ENCODE data around the gene PXMP4.
"Not testable (repeated sequence)": the region's sequence is repeated elsewhere in the genome, so short reads cannot be mapped to it uniquely, and the experiment has no call there.

PXMP4 gene

GRCh38 chr20:33719989-33720709 lies at the start of gene PXMP4:
TSS of gene PXMP4 (minus strand) at chr20:33720310. CDS start at chr20:33720207, 103 bp downstream.
- peak; percentile 62 for DNase-seq

- no peak for DNase-seq
These were observed 48.9 kb upstream of the PXMP4 start for GRCh38 chr20:33769043-33769442.

- DNase-seq = no peak
These were observed 47.6 kb upstream of the PXMP4 start for GRCh38 chr20:33767777-33768138.

GRCh38 chr20:33766686-33767085 lies 46.6 kb upstream of the PXMP4 start:
- DNase-seq = no peak

- DNase-seq = no peak
These were observed 45.5 kb upstream of the PXMP4 start for GRCh38 chr20:33765592-33765991.

- DNase-seq = no peak
These were observed 45.0 kb upstream of the PXMP4 start for GRCh38 chr20:33765099-33765498.

GRCh38 chr20:33761698-33762250 lies 41.7 kb upstream of the PXMP4 start:
- DNase-seq = no peak

- DNase-seq = no peak
These were observed 37.3 kb upstream of the PXMP4 start for GRCh38 chr20:33757458-33757857.

- no peak for DNase-seq
These were observed 36.9 kb upstream of the PXMP4 start for GRCh38 chr20:33757046-33757445.

- DNase-seq = not testable (repeated sequence)
These were observed 35.9 kb upstream of the PXMP4 start for GRCh38 chr20:33755936-33756490.

GRCh38 chr20:33753763-33754162 lies 33.7 kb upstream of the PXMP4 start:
- no peak for DNase-seq

- DNase-seq = no peak
These were observed 33.0 kb upstream of the PXMP4 start for GRCh38 chr20:33753143-33753542.

GRCh38 chr20:33751775-33752174 lies 31.7 kb upstream of the PXMP4 start:
- DNase-seq = no peak

- DNase-seq = no peak
These were observed 26.4 kb upstream of the PXMP4 start for GRCh38 chr20:33746325-33746998.

GRCh38 chr20:33744773-33745385 lies 24.8 kb upstream of the PXMP4 start:
- DNase-seq = no peak

- DNase-seq = no peak
These were observed 24.1 kb upstream of the PXMP4 start for GRCh38 chr20:33744181-33744580.

- DNase-seq = no peak
These were observed 20.1 kb upstream of the PXMP4 start for GRCh38 chr20:33740189-33740588.

GRCh38 chr20:33739493-33739892 lies 19.4 kb upstream of the PXMP4 start:
- no peak for DNase-seq

GRCh38 chr20:33736962-33737361 lies 16.9 kb upstream of the PXMP4 start:
- no peak for DNase-seq

GRCh38 chr20:33733654-33734576 lies 13.8 kb upstream of the PXMP4 start:
- DNase-seq = no peak

GRCh38 chr20:33732166-33732970 lies 12.3 kb upstream of the PXMP4 start:
- DNase-seq = no peak
